Neural crest cell (in vitro differentiated cells): ENCODE measurements around the gene BRD7. TPM values are rescaled to one million over a fixed set of nuclear protein-coding genes. Genes with fewer than 3 reads are reported as not detected.
A peak's percentile ranks its signal among the peaks of the same experiment; 100 is the strongest.

Experiments
- DNase-seq: peaks from one replicate; pipeline ENCODE4 v3.0.0; 2021; ENCODE audit warnings: low read depth, mixed read lengths, low spot score
- H3K27ac Mint-ChIP-seq: one replicate; pipeline ENCODE4 v1.8.0; 2021; ENCODE audit warnings: mild to moderate bottlenecking, mixed read lengths; ENCODE audit not compliant: unreplicated experiment
- H3K27me3 Mint-ChIP-seq: 2 replicates; pipeline ENCODE4 v1.8.0; 2021; ENCODE audit warnings: low read depth, mild to moderate bottlenecking, mixed read lengths
- H3K36me3 Mint-ChIP-seq: 2 replicates; pipeline ENCODE4 v1.8.0; 2021; ENCODE audit warnings: low read depth, mild to moderate bottlenecking, mixed read lengths
- H3K4me1 Mint-ChIP-seq: 2 replicates; pipeline ENCODE4 v1.8.0; 2021; ENCODE audit warnings: mixed read lengths
- H3K4me3 Mint-ChIP-seq: one replicate; pipeline ENCODE4 v1.8.0; 2021; ENCODE audit warnings: mild to moderate bottlenecking, mixed read lengths
- H3K9me3 Mint-ChIP-seq: 2 replicates; pipeline ENCODE4 v1.8.0; 2021; ENCODE audit warnings: mixed read lengths
- total RNA-seq: library from RNA; stranded (reverse); gene quantifications from 2 replicates; pipeline ENCODE4 v1.2.1, GENCODE V29; 2021
- TF ChIP-seq, protein P1 (sequence below): fragments of 200-600 bp; sonication (generic); conservative IDR thresholded peaks from 2 replicates; pipeline ENCODE4 v1.5.0; 2021; ENCODE audit warnings: antibody characterized with exemption, mild to moderate bottlenecking

Gene BRD7
- total RNA-seq, 1 donor from 2014 or later = 130 TPM

GRCh38 chr16:50309156-50309526, 59.6 kb downstream of the BRD7 start:
- no peaks in the 10 kb centered on the region for H3K9me3 Mint-ChIP-seq
- no peak overlapping the region for H3K27ac Mint-ChIP-seq
- peaks cover 11% of the 10 kb centered on the region for H3K36me3 Mint-ChIP-seq
- H3K27me3 Mint-ChIP-seq = peaks cover 6% of the 10 kb centered on the region
- peaks cover 9% of the 10 kb centered on the region for H3K4me1 Mint-ChIP-seq
- H3K4me3 Mint-ChIP-seq = peak overlapping the region; percentile 60
- no peak for DNase-seq
- TF ChIP-seq, protein P1, sequence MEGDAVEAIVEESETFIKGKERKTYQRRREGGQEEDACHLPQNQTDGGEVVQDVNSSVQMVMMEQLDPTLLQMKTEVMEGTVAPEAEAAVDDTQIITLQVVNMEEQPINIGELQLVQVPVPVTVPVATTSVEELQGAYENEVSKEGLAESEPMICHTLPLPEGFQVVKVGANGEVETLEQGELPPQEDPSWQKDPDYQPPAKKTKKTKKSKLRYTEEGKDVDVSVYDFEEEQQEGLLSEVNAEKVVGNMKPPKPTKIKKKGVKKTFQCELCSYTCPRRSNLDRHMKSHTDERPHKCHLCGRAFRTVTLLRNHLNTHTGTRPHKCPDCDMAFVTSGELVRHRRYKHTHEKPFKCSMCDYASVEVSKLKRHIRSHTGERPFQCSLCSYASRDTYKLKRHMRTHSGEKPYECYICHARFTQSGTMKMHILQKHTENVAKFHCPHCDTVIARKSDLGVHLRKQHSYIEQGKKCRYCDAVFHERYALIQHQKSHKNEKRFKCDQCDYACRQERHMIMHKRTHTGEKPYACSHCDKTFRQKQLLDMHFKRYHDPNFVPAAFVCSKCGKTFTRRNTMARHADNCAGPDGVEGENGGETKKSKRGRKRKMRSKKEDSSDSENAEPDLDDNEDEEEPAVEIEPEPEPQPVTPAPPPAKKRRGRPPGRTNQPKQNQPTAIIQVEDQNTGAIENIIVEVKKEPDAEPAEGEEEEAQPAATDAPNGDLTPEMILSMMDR = no peak

DNA sequence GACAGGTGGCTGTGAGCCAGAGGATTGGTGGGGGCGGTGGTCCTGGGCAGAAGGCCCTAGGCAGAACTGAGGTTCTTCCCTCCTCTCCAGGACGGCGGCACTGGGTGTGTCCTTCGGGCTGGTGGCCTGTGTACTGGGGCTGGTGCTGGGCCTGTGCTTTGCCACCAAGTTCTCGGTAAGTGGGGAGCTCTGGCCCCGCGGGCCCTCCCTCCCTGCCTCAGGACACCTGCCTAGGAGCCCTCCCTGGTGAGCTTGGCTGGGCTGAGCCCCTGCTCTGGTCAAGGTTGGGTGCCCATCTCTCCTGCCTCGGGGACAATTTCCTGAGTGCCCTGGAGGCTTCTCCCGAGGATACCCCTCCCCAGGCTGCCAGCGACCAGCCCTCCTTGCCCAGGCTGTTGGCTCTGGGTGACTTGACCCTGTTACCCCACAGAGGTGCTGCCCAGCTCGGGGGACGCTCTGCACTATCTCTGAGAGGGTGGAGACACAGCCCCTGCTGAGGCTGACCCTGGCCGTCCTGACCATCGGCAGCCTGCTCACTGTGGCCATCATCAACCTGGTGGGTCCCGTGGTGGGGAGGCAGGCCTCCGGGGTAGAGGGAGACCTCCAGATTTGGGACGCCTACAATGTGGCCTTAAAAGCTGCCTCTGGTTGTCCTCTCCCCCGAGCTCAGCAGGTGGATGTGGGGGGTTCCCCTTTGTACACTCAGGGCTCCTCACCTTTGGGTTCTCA, 60.4 kb downstream of the BRD7 start:
- peaks cover 6% of the 10 kb centered on the region for H3K27me3 Mint-ChIP-seq
- H3K9me3 Mint-ChIP-seq = no peaks in the 10 kb centered on the region
- no peak for DNase-seq

DNA sequence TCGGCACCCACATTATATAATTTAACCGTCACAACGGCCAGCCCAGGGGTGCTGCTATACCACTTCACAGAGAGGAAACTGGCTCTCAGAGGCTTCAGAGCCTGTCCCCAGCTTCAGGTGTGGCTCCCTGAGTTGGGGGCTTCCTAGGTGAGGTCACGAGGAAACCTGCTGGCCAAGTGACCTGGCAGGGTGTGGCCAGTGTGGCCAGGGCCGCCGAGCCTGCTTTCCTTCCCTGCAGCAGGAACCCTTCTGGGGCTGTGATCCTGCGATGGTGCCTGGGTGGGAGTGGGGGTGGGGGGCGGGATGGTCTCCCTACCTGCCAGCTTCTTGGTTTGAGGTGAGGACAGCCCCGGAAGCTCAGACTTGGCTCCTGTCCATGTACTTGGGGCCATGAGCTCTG, 62.5 kb downstream of the BRD7 start:
- DNase-seq = no peak
- no peaks in the 10 kb centered on the region for H3K9me3 Mint-ChIP-seq
- no peak overlapping the region for H3K27ac Mint-ChIP-seq
- no peak overlapping the region for H3K4me3 Mint-ChIP-seq
- peaks cover 6% of the 10 kb centered on the region for H3K27me3 Mint-ChIP-seq
- peaks cover 9% of the 10 kb centered on the region for H3K4me1 Mint-ChIP-seq
- H3K36me3 Mint-ChIP-seq = no peaks in the 10 kb centered on the region
- TF ChIP-seq, protein P1 = no peak

More for the DNA sequence above, 60.4 kb downstream of the BRD7 start:
- TF ChIP-seq, protein P1 = no peak
- H3K4me3 Mint-ChIP-seq = no peak overlapping the region
- peak overlapping the region; percentile 27 for H3K27ac Mint-ChIP-seq
- peaks cover 8% of the 10 kb centered on the region for H3K36me3 Mint-ChIP-seq
- peaks cover 9% of the 10 kb centered on the region for H3K4me1 Mint-ChIP-seq

- no peaks in the 10 kb centered on the region for H3K9me3 Mint-ChIP-seq
- no peak overlapping the region for H3K27ac Mint-ChIP-seq
- peaks cover 6% of the 10 kb centered on the region for H3K27me3 Mint-ChIP-seq
- H3K4me3 Mint-ChIP-seq = no peak overlapping the region
- TF ChIP-seq, protein P1 = no peak
- H3K36me3 Mint-ChIP-seq = no peaks in the 10 kb centered on the region
- H3K4me1 Mint-ChIP-seq = peaks cover 9% of the 10 kb centered on the region
- DNase-seq = no peak
Measured at GRCh38 chr16:50305441-50306061, 63.2 kb downstream of the BRD7 start.

GRCh38 chr16:50304467-50305440, 64.0 kb downstream of the BRD7 start:
- no peak for DNase-seq
- TF ChIP-seq, protein P1 = no peak
- H3K4me1 Mint-ChIP-seq = peaks cover 2% of the 10 kb centered on the region
- H3K27me3 Mint-ChIP-seq = peaks cover 4% of the 10 kb centered on the region
- no peak overlapping the region for H3K4me3 Mint-ChIP-seq
- H3K36me3 Mint-ChIP-seq = no peaks in the 10 kb centered on the region
- H3K9me3 Mint-ChIP-seq = no peaks in the 10 kb centered on the region
- H3K27ac Mint-ChIP-seq = no peak overlapping the region
